Lower leg skin (tissue), 3 donors: Measurements from ENCODE around the gene TRAPPC14.

Experiments used
- POLR2A ChIP-seq, 2 donors: fragments of 450-650 bp; IDR thresholded peaks; one replicate each; pipeline ENCODE4 v1.6.1; 2016 to 2017; ENCODE audit warnings: antibody characterized with exemption in 2 of 2, mild to moderate bottlenecking in 1 of 2, moderate library complexity in 1 of 2
- TF ChIP-seq, protein P1 (sequence below), 3 donors: fragments of 450-650 bp; IDR thresholded peaks; one replicate each; pipeline ENCODE4 v1.5.1; 2016; ENCODE audit warnings: antibody characterized with exemption in 3 of 3, mild to moderate bottlenecking in 3 of 3, moderate library complexity in 2 of 3

DNA sequence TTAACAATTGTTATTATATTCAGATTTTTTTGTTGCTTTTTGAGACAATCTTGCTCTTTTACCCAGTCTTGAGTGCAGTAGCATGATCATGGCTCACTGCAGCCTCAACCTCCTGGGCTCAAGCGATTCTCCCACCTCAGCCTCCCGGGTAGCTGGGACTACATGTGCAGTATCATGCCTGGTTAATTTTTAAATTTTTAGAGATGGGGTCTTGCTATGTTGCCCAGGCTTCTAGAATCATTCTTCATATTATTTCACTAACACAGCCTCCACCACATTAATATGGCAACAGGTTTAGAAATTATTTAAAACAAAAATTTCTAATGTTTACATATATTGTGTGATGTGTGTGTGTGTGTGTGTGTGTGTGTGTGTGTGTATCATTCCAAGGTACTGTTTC is 11.2 kb downstream of the TRAPPC14 start:
- no peak for TF ChIP-seq POLR2A (IDR thresholded peaks at IDR 0.05)
- TF ChIP-seq, protein P1, sequence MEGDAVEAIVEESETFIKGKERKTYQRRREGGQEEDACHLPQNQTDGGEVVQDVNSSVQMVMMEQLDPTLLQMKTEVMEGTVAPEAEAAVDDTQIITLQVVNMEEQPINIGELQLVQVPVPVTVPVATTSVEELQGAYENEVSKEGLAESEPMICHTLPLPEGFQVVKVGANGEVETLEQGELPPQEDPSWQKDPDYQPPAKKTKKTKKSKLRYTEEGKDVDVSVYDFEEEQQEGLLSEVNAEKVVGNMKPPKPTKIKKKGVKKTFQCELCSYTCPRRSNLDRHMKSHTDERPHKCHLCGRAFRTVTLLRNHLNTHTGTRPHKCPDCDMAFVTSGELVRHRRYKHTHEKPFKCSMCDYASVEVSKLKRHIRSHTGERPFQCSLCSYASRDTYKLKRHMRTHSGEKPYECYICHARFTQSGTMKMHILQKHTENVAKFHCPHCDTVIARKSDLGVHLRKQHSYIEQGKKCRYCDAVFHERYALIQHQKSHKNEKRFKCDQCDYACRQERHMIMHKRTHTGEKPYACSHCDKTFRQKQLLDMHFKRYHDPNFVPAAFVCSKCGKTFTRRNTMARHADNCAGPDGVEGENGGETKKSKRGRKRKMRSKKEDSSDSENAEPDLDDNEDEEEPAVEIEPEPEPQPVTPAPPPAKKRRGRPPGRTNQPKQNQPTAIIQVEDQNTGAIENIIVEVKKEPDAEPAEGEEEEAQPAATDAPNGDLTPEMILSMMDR (IDR thresholded peaks at IDR 0.05): no peak
